K562 (cell line): ENCODE measurements around the gene MMRN2. TPM values are rescaled to one million over a fixed set of nuclear protein-coding genes. Genes with fewer than 3 reads are reported as not detected.

ENCODE experiments used
- ATAC-seq: fragments of 200-7000 bp; cut with Tn5 transposase; 3 replicates; pipeline ENCODE4 v1.9.1; 2020; ENCODE audit warnings: moderate library complexity
- Bru-seq: library from RNA; stranded (reverse); fragments of 400-500 nt; gene quantifications from one replicate; lab custom pipeline; 2021; lab: Mats Ljungman, UMichigan
- BruChase-seq, 2 experiments: library from RNA; stranded (reverse); fragments of 400-500 nt; gene quantifications; one replicate each; lab custom pipeline; 2021; lab: Mats Ljungman, UMichigan
- BruUV-seq: library from RNA; stranded (reverse); fragments of 400-500 nt; replicated peaks from 2 replicates; lab custom pipeline; 2021; lab: Mats Ljungman, UMichigan
- CTCF ChIA-PET: fragments of 300-600 bp; formaldehyde crosslinking; extraction: SDS; loops from one replicate; lab custom pipeline; 2021; ENCODE audit warnings: low intra/inter-chr PET ratio; lab: Yijun Ruan, JAX
- POLR2A ChIA-PET: fragments of 300-600, 350-650 bp; sonication (Branson Sonifier 250); formaldehyde crosslinking; extraction: SDS; loops from one replicate; lab custom pipeline; 2021; ENCODE audit warnings: antibody characterized with exemption, inconsistent platforms; lab: Yijun Ruan, JAX
- DNase-seq, 4 experiments: peaks; one replicate each; pipeline versions ENCODE4 v3.0.0 to v3.0.0-alpha.2; 2011 to 2018; ENCODE audit warnings: low spot score in 3 of 4, mixed read lengths in 3 of 4; ENCODE audit errors: extremely low read depth in 1 of 4
- FAIRE-seq: peaks from 2 replicates; lab custom pipeline; 2011; peaks lifted over from hg19 to GRCh38; lab: Jason Lieb, UNC
- H2AFZ ChIP-seq: 2 replicates; pipeline ENCODE4 v1.6.0; 2011; ENCODE audit warnings: low read depth, low read length, control low read depth, inconsistent platforms
- H3K27ac ChIP-seq: fragments of 200-600 bp; 3 replicates; pipeline ENCODE4 v1.8.0; 2011; ENCODE audit warnings: low read depth, mild to moderate bottlenecking, control low read depth, inconsistent platforms, low read length, moderate library complexity, mixed read lengths; ENCODE audit errors: extremely low read depth
- H3K27me3 ChIP-seq, 2 experiments: fragments of 300-600 bp in 1 of 2; 2 replicates in 1 of 2; 3 replicates in 1 of 2; pipeline versions ENCODE4 v1.6.0 to v1.8.0; 2011; ENCODE audit warnings: inconsistent platforms in 2 of 2, low read length in 2 of 2, mild to moderate bottlenecking in 1 of 2, mixed read lengths in 1 of 2, moderate library complexity in 1 of 2; ENCODE audit not compliant: control insufficient read depth in 2 of 2, insufficient read depth in 2 of 2
- H3K36me3 ChIP-seq: fragments of 300-600 bp; 3 replicates; pipeline ENCODE4 v1.8.0; 2011; ENCODE audit warnings: mild to moderate bottlenecking, low read length, inconsistent platforms; ENCODE audit not compliant: control insufficient read depth, insufficient read depth
- H3K4me1 ChIP-seq, 2 experiments: fragments of 200-600 bp in 1 of 2; replicated peaks in 1 of 2; 2 replicates in 1 of 2; 3 replicates in 1 of 2; pipeline versions ENCODE4 v1.5.1 to v1.8.0; 2011; ENCODE audit warnings: inconsistent platforms in 2 of 2, low read length in 2 of 2, mild to moderate bottlenecking in 1 of 2, mixed read lengths in 1 of 2, moderate library complexity in 1 of 2; ENCODE audit not compliant: control insufficient read depth in 2 of 2, insufficient read depth in 2 of 2
- H3K4me2 ChIP-seq: 2 replicates; pipeline ENCODE4 v1.6.1; 2011; ENCODE audit warnings: low read length, control low read depth, inconsistent platforms, mixed read lengths; ENCODE audit not compliant: insufficient read depth
- H3K4me3 ChIP-seq: fragments of 200-600 bp; sonication (generic), shearing (Covaris generic); 2 replicates; pipeline ENCODE4 v1.5.1; 2016; ENCODE audit warnings: control low read depth, inconsistent platforms
- H3K79me2 ChIP-seq: fragments of 200-600 bp; 3 replicates; pipeline ENCODE4 v1.8.0; 2011; ENCODE audit warnings: low read length, inconsistent platforms; ENCODE audit not compliant: control insufficient read depth, insufficient read depth
- H3K9ac ChIP-seq, 2 experiments: 2 replicates each; pipeline versions ENCODE4 v1.6.0 to v1.6.1; 2011; ENCODE audit warnings: low read depth in 2 of 2, low read length in 2 of 2, control low read depth in 1 of 2, inconsistent platforms in 1 of 2, mild to moderate bottlenecking in 1 of 2, mixed read lengths in 1 of 2; ENCODE audit not compliant: insufficient read depth in 1 of 2
- H3K9me1 ChIP-seq: one replicate; pipeline ENCODE4 v1.6.0; 2011; ENCODE audit warnings: inconsistent platforms, mild to moderate bottlenecking, low read length, moderate library complexity; ENCODE audit not compliant: control insufficient read depth, insufficient read depth
- H3K9me3 ChIP-seq: replicated peaks from 2 replicates; pipeline ENCODE4 v1.5.1; 2011; ENCODE audit warnings: low read depth, low read length, inconsistent platforms; ENCODE audit not compliant: control insufficient read depth, insufficient read depth
- H4K20me1 ChIP-seq: replicated peaks from 2 replicates; pipeline ENCODE4 v1.6.1; 2011; ENCODE audit warnings: low read length, inconsistent platforms, mixed read lengths; ENCODE audit not compliant: control insufficient read depth, insufficient read depth
- WGBS: fragments of 100-300 bp; shearing (Covaris generic); methylation state at CpG from one replicate; pipeline ENCODE4 v1.1.6; 2016; ENCODE audit warnings: low coverage, mixed read lengths; ENCODE audit not compliant: insufficient coverage; ENCODE audit errors: missing lambda C conversion rate; 5-methylcytosine and 5-hydroxymethylcytosine counted together
- in situ Hi-C: fragments of 300-500 bp; cut with MboI; formaldehyde crosslinking; loops from 4 replicates; pipeline ENCODE4 v1.15.0; 2018; ENCODE audit warnings: inconsistent platforms, mixed read lengths
- intact Hi-C: fragments of 100-400 bp; cut with micrococcal nuclease; formaldehyde crosslinking; loops from 2 replicates; pipeline ENCODE4 v1.14.2; 2022
- long read RNA-seq, 3 experiments: library from polyadenylated mRNA in 2 of 3; library from RNA in 1 of 3; unstranded in 2 of 3; stranded (forward) in 1 of 3; transcript quantifications; one replicate each; pipeline ENCODE4 v2.0.0, GENCODE V29; 2019 to 2022
- polyA minus RNA-seq, 3 experiments: library from RNA; depleted of rRNA, polyadenylated mRNA; stranded (reverse); fragments of >200 nt; gene quantifications; 2 replicates each; pipeline ENCODE4 v1.2.3, GENCODE V29; 2011
- polyA plus RNA-seq, 8 experiments: library from polyadenylated mRNA; depleted of rRNA in 4 of 8; stranded (reverse) in 5 of 8; unstranded in 3 of 8; fragments of >200 nt; fragmentation: Nextera tagmentation in 2 of 8; fragmentation: Illumina TruSeq in 1 of 8; extraction: Ambion mirVana in 2 of 8; extraction: Trizol in 1 of 8; gene quantifications; 2 replicates each; pipeline versions ENCODE4 v1.2.1 to v1.2.3, GENCODE V29; 2011 to 2014; ENCODE audit warnings: inconsistent platforms in 1 of 8, missing spikeins in 1 of 8
- total RNA-seq, 7 experiments: library from RNA; depleted of rRNA in 6 of 7; stranded (reverse); fragments of >200 nt in 6 of 7; fragmentation: Illumina TruSeq in 2 of 7; extraction: Trizol in 2 of 7; gene quantifications; 2 replicates each; pipeline versions ENCODE4 v1.2.1 to v1.2.3, GENCODE V29; 2011 to 2021; ENCODE audit warnings: low replicate concordance in 1 of 7

Gene MMRN2, protein sequence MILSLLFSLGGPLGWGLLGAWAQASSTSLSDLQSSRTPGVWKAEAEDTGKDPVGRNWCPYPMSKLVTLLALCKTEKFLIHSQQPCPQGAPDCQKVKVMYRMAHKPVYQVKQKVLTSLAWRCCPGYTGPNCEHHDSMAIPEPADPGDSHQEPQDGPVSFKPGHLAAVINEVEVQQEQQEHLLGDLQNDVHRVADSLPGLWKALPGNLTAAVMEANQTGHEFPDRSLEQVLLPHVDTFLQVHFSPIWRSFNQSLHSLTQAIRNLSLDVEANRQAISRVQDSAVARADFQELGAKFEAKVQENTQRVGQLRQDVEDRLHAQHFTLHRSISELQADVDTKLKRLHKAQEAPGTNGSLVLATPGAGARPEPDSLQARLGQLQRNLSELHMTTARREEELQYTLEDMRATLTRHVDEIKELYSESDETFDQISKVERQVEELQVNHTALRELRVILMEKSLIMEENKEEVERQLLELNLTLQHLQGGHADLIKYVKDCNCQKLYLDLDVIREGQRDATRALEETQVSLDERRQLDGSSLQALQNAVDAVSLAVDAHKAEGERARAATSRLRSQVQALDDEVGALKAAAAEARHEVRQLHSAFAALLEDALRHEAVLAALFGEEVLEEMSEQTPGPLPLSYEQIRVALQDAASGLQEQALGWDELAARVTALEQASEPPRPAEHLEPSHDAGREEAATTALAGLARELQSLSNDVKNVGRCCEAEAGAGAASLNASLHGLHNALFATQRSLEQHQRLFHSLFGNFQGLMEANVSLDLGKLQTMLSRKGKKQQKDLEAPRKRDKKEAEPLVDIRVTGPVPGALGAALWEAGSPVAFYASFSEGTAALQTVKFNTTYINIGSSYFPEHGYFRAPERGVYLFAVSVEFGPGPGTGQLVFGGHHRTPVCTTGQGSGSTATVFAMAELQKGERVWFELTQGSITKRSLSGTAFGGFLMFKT
- total RNA-seq (2011; cell fraction: chromatin; rRNA removed; ENCODE audit: low replicate concordance): 1.1 and 2.8 TPM in 2 replicates
- 2.0 and 2.7 TPM in 2 replicates for total RNA-seq (2011; cell fraction: nucleolus; rRNA removed)
- total RNA-seq (2011; cell fraction: nucleoplasm; rRNA removed): 1.5 and 2.6 TPM in 2 replicates
- total RNA-seq (2014; rRNA removed) (0.90 and 1.7 TPM in 2 replicates), total RNA-seq (2014; rRNA removed; fragmentation: Illumina TruSeq; extraction: Trizol) (0.54 and 0.76 TPM in 2 replicates), total RNA-seq (2015; rRNA removed; fragmentation: Illumina TruSeq; extraction: Trizol) (1.2 and 1.5 TPM in 2 replicates), total RNA-seq (2021) (1.3 and 2.0 TPM in 2 replicates), polyA plus RNA-seq (2011; rRNA removed) (0.68 and 1.6 TPM in 2 replicates), polyA plus RNA-seq (2014; fragmentation: Illumina TruSeq; extraction: Trizol) (0.73 and 1.4 TPM in 2 replicates), polyA plus RNA-seq (2014; fragmentation: Nextera tagmentation; extraction: Ambion mirVana) (under 1 TPM; 0.07 to 0.14 TPM), polyA plus RNA-seq (2014; rRNA removed) (1.9 and 2.2 TPM in 2 replicates), polyA minus RNA-seq (2011; rRNA and poly(A)+ RNA removed) (0.84 and 1.3 TPM in 2 replicates), Bru-seq, nascent RNA (percentile 35 among the genes with signal in this experiment), BruChase-seq, experiment 1, labeled RNA remaining after a 2-hour chase (percentile 21 among the genes with signal in this experiment), BruChase-seq, experiment 2, labeled RNA remaining after a 6-hour chase (percentile 19 among the genes with signal in this experiment)
- 0.60 and 1.9 TPM in 2 replicates for polyA plus RNA-seq (2011; cell fraction: cytosol; rRNA removed)
- 1.1 and 4.2 TPM in 2 replicates for polyA plus RNA-seq (2011; cell fraction: nucleus; rRNA removed)
- 0.80 and 0.83 TPM in 2 replicates for polyA plus RNA-seq (2012)
- polyA minus RNA-seq (2011; cell fraction: cytosol; rRNA and poly(A)+ RNA removed): 1.1 and 2.6 TPM in 2 replicates
- polyA minus RNA-seq (2011; cell fraction: nucleus; rRNA and poly(A)+ RNA removed): 0.54 and 0.56 TPM in 2 replicates
- long read RNA-seq, experiment 1, full-length matches to known transcripts: 4 of 6 reads
- long read RNA-seq, experiment 1, partial matches to known transcripts: 1 of 6 reads
- long read RNA-seq, experiment 1, other reads (novel, unspliced or antisense): 1 of 6 reads
- long read RNA-seq, experiment 2: 0 reads
- long read RNA-seq, experiment 3: 0 reads

DNA sequence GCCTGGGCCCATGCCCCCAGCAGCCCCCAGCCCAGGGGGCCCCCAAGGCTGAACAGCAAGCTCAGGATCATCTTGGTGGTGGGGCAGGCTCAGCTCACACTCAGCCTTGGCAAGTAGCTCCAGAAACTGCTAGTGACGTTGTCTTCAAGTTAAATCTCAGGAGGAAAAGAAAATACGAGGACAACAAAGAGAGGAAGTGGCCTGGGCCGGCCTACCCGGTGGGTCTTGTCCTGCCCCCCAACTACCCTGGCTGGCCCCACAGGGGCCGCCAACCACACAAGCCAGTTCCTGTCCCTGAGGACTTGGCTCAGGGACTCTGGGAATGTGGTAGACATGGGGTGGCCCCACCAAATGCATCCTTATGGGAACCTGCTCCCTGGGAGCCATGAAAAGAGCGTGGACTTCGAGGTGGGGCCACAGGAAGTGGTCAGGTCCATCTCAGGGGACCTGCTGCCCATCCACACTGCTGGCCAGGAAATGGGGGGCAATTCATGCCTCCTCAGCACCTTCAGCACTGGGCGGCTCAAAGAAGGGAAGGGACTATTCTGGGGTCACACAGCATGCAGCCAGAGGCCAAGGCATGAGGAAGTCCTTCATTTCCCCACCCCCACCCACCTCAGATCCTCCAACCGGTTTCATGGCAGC is at the start of gene MMRN2:
MMRN2 (minus strand) TSS at position 145 of the 645 bp plus-strand sequence; CDS start at position 71, 74 bp downstream.
- intact Hi-C loops: no loop called here
- Histone ChIP-seq H3K4me3 (peak within 1 kb of the TSS; percentile 49), H3K27ac (peak within 1 kb of the TSS; percentile 91), H4K20me1 (no peaks in the 10 kb centered on the region), H3K4me2 (peak within 1 kb of the TSS; percentile 83), H3K4me1 (peaks cover 68 to 85% of the 10 kb centered on the region in 2 experiments), H3K79me2 (peaks cover 17% of the 10 kb centered on the region; the same call in 2 of the 3 replicates), H3K36me3 (peaks cover 4% of the 10 kb centered on the region; the same call in 2 of the 3 replicates), H3K9me3 (0 out of 2 replicates have a peak, but pooled peaks cover 3% of the 10 kb centered on the region), H3K27me3 (no peaks in the 10 kb centered on the region), H3K9ac (peak within 1 kb of the TSS; percentile 79 to 90), H2AFZ (peak within 1 kb of the TSS; percentile 83), H3K9me1 (no peaks in the 10 kb centered on the region)
- FAIRE-seq (no peak), DNase-seq (no peak), ATAC-seq (no peak)
- in situ Hi-C loops: no loop called here
- 57% methylated on average over 4 of the region's 9 CpGs for WGBS
- no TSS peak for BruUV-seq
- ChIA-PET CTCF (interaction anchor here (4.5 kb wide), 1 partner anchor 18 kb away, joined by 28 read pairs; no protein-coding TSS in a partner anchor), POLR2A (interaction anchor here (1.2 kb wide), 1 partner anchor 19 kb away, joined by 3 read pairs; no protein-coding TSS in a partner anchor)
